22Rv1 (cell line): ENCODE measurements around the gene CNKSR3.

Experiments
- CTCF ChIP-seq: fragments of 450-650 bp; IDR thresholded peaks from 2 replicates; pipeline ENCODE4 v1.5.1; 2017; ENCODE audit warnings: mild to moderate bottlenecking
- ZFX ChIP-seq: fragments of 450-650 bp; IDR thresholded peaks from 2 replicates; pipeline ENCODE4 v1.6.1; 2017; ENCODE audit warnings: antibody characterized with exemption, borderline replicate concordance

GRCh38 chr6:154350293-154350692 lies 160.2 kb downstream of the CNKSR3 start:
- TF ChIP-seq CTCF (no peak), ZFX (no peak)
